Measurements from ENCODE around the gene SLAMF1.

GRCh38 chr1:160685266-160685665 lies 38.4 kb upstream of the SLAMF1 start:
- TF ChIP-seq CTCF (IDR thresholded peaks at IDR 0.05) (no peak), POLR2A (IDR thresholded peaks at IDR 0.05) (no peak)

Data from adrenal gland (tissue), 5 donors.